Karpas-422 (cell line): ENCODE data around the gene PRRG2. TPM values are rescaled to one million over a fixed set of nuclear protein-coding genes. Genes with fewer than 3 reads are reported as not detected.

Experiments used
- DNase-seq: peaks from one replicate; pipeline ENCODE4 v3.0.0-alpha.2; 2015
- H2AFZ ChIP-seq: fragments of 200-600 bp; sonication (generic); 2 replicates; pipeline ENCODE4 v1.6.1; 2014; ENCODE audit warnings: antibody characterized with exemption, low read length, mixed read lengths
- H3K27ac ChIP-seq: fragments of 200-600 bp; sonication (generic); 2 replicates; pipeline ENCODE4 v1.5.1; 2014; ENCODE audit warnings: mild to moderate bottlenecking, low read length, moderate library complexity
- H3K27me3 ChIP-seq: fragments of 200-600 bp; sonication (generic); 2 replicates; pipeline ENCODE4 v1.6.1; 2014; ENCODE audit warnings: low read length, mixed read lengths
- H3K36me3 ChIP-seq: fragments of 200-600 bp; sonication (generic); 2 replicates; pipeline ENCODE4 v1.6.1; 2014; ENCODE audit warnings: low read length, mixed read lengths; ENCODE audit not compliant: insufficient read depth
- H3K4me1 ChIP-seq: fragments of 200-600 bp; sonication (generic); 2 replicates; pipeline ENCODE4 v1.6.1; 2014; ENCODE audit warnings: mild to moderate bottlenecking, low read length, mixed read lengths
- H3K4me2 ChIP-seq: fragments of 200-600 bp; sonication (generic); 2 replicates; pipeline ENCODE4 v1.6.1; 2014; ENCODE audit warnings: low read length, low read depth, mild to moderate bottlenecking; ENCODE audit not compliant: poor library complexity, severe bottlenecking
- H3K4me3 ChIP-seq: fragments of 200-600 bp; sonication (generic); 2 replicates; pipeline ENCODE4 v1.5.1; 2014; ENCODE audit warnings: mild to moderate bottlenecking, antibody characterized with exemption, low read length, mixed read lengths
- H3K79me2 ChIP-seq: fragments of 200-600 bp; sonication (generic); 2 replicates; pipeline ENCODE4 v1.6.1; 2014; ENCODE audit warnings: mild to moderate bottlenecking, low read length, mixed read lengths
- H3K9ac ChIP-seq: fragments of 200-600 bp; sonication (generic); 2 replicates; pipeline ENCODE4 v1.6.0; 2014; ENCODE audit warnings: low read length
- H3K9me2 ChIP-seq: fragments of 200-600 bp; sonication (generic), shearing (Covaris generic); replicated peaks from 2 replicates; pipeline ENCODE4 v1.6.0; 2014; ENCODE audit warnings: mild to moderate bottlenecking, low read length, moderate library complexity; ENCODE audit not compliant: insufficient read depth
- H3K9me3 ChIP-seq: fragments of 300-700, 200-600 bp; sonication (generic); 2 replicates; pipeline ENCODE4 v1.6.1; 2014; ENCODE audit warnings: low read length, mixed read lengths
- H4K20me1 ChIP-seq: fragments of 200-600 bp; sonication (generic); 2 replicates; pipeline ENCODE4 v1.6.1; 2014; ENCODE audit warnings: mild to moderate bottlenecking, antibody characterized with exemption, low read length, low read depth; ENCODE audit not compliant: insufficient read depth
- total RNA-seq: library from RNA; depleted of rRNA; stranded (reverse); fragments of >200 nt; shearing (Covaris generic); gene quantifications from 2 replicates; pipeline ENCODE4 v1.2.3, GENCODE V29; 2014; ENCODE audit warnings: low replicate concordance; rRNA removed

Gene PRRG2
- total RNA-seq, result 1.3 and 3.8 TPM in 2 replicates

DNA sequence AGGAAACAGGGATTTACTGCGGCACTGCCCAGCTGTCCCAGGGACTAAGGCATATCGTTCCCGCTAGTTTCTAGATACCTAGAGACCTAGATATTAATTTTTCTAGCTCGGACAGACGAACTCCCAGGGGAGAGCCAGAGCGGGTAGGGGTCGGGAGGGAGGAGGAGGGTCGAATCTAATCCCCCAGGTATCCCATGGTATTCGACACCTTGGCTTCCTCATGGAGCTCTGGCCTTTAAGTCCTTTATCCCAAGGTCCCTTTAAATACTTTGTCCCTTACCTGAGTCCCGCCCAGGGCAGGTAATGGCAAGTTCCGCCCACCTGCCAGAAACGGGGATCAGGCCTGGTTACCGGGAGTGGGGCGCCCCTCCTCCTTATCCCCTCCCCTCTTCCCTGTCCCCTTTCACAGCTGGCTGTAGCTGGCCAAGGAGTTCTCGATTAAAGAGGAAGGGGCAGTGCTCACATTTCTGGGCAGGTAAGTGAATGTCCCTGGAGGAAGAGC is at the start of gene PRRG2:
TSS of gene PRRG2 (plus strand) at position 310 of the 502 bp plus-strand sequence. CDS start 1,904 bp downstream, outside the sequence.
- Histone ChIP-seq H3K9me3 (no peaks in the 10 kb centered on the region), H3K79me2 (peaks cover 36% of the 10 kb centered on the region)

DNA sequence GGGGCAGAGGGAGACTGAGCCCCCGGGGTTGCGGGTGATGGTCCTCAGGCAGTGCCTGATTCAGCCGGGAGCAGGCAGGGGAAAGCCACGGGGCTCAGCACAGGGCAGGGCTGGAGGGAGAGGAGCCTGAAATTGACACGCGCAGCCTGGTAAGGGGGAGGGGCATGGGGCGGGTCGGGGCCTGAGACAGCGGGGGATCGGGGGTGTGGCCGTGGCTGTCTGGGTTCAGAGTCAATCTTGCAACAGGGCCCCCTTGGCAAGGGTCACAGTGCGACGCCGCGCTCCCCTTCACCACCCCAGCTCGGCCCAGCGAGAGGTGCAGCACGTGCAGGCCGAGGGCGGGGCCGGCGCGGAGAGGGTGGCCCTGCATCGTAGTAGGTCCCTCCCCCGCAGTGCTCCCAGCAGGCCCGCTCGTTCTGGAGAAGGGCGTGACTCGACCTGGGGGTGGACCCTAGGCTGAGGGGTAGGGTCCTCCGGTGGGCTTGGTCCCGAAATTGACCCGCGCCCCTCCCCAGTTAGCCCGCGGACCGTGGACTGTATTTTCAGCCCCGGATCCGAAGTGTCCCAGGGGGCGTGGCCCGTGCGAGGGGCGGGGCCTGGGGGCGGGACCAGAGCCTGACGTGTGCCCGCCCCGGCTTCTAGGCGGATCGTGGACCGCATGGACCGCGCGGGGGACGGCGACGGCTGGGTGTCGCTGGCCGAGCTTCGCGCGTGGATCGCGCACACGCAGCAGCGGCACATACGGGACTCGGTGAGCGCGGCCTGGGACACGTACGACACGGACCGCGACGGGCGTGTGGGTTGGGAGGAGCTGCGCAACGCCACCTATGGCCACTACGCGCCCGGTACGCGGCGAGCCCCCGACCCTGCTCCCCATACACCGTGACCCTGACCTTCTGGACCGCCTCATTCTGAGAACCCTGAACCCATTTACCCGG is 47.3 kb upstream of the PRRG2 start:
- Histone ChIP-seq H2AFZ (peak overlapping the region; percentile 82; the same call in 1 of the 2 replicates), H3K4me3 (peak overlapping the region; percentile 66)
- DNase-seq, result peak; percentile 95

More for the DNA sequence above, at the start of gene PRRG2:
- H3K36me3 ChIP-seq, result peaks cover 3% of the 10 kb centered on the region; the same call in 1 of the 2 replicates
- H3K4me3 ChIP-seq, result peak within 1 kb of the TSS; percentile 80
- H3K9ac ChIP-seq, result peak within 1 kb of the TSS; percentile 81
- no peaks in the 10 kb centered on the region for H3K27me3 ChIP-seq
- peak within 1 kb of the TSS; percentile 86 for H3K4me2 ChIP-seq
- H4K20me1 ChIP-seq, result no peaks in the 10 kb centered on the region
- peak within 1 kb of the TSS; percentile 98 for H2AFZ ChIP-seq
- peaks cover 20% of the 10 kb centered on the region for H3K4me1 ChIP-seq
- H3K27ac ChIP-seq, result peak within 1 kb of the TSS; percentile 27; the same call in 1 of the 2 replicates
- no peaks in the 10 kb centered on the region for H3K9me2 ChIP-seq
- no peak for DNase-seq

DNA sequence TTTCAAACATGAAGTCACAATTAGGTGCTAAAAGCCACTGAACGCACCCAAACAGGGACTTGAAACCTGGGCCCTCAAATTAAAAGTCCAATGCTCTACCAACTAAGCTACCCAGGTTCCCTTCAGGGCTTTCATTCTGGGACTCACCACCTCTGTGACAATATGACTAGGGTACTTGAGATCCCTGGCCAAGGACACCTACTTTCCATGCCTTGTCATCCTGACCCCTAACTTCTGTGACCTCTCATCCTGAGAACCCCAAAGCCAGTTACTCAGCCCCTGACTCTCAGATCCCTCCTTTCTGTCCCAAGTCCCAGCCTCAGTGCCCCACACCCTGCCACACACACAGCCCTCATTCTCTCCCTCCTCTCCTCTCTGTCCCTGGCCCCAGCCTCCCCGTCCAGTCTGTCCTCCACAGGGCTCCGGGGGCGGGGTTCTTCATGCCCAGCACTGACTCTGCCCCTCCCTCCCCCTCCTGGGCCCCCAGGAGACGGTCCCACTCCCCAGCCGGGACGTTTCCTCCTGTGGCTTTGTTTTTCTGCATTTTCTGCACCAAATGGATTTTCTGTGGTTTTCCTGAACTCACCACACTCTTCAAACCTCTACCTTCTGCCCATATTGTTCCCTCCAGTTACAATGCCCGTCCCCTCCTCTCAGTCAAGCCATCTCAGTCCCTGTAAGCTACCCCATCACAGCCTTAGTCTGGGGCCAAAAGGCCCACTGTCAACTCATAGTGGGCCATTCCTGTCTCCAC is 46.3 kb upstream of the PRRG2 start:
- H3K79me2 ChIP-seq, result no peaks in the 10 kb centered on the region
- H3K9ac ChIP-seq, result peak overlapping the region; percentile 53; the same call in 1 of the 2 replicates
- H3K36me3 ChIP-seq, result no peaks in the 10 kb centered on the region
- H3K4me1 ChIP-seq, result peaks cover 31% of the 10 kb centered on the region
- DNase-seq, result no peak
- H3K9me2 ChIP-seq, result no peaks in the 10 kb centered on the region
- no peaks in the 10 kb centered on the region for H3K27me3 ChIP-seq
- no peaks in the 10 kb centered on the region for H3K9me3 ChIP-seq
- no peak overlapping the region for H2AFZ ChIP-seq
- H3K4me2 ChIP-seq, result peak overlapping the region; percentile 81
- peak overlapping the region; percentile 66 for H3K4me3 ChIP-seq
- H4K20me1 ChIP-seq, result no peaks in the 10 kb centered on the region
- no peak overlapping the region for H3K27ac ChIP-seq

More for the DNA sequence above, 47.3 kb upstream of the PRRG2 start:
- no peaks in the 10 kb centered on the region for H4K20me1 ChIP-seq
- no peak overlapping the region for H3K27ac ChIP-seq
- H3K9me3 ChIP-seq, result no peaks in the 10 kb centered on the region
- H3K79me2 ChIP-seq, result no peaks in the 10 kb centered on the region
- peak overlapping the region; percentile 81 for H3K4me2 ChIP-seq
- no peaks in the 10 kb centered on the region for H3K27me3 ChIP-seq
- peaks cover 31% of the 10 kb centered on the region for H3K4me1 ChIP-seq
- no peaks in the 10 kb centered on the region for H3K9me2 ChIP-seq
- peak overlapping the region; percentile 53 for H3K9ac ChIP-seq
- no peaks in the 10 kb centered on the region for H3K36me3 ChIP-seq

DNA sequence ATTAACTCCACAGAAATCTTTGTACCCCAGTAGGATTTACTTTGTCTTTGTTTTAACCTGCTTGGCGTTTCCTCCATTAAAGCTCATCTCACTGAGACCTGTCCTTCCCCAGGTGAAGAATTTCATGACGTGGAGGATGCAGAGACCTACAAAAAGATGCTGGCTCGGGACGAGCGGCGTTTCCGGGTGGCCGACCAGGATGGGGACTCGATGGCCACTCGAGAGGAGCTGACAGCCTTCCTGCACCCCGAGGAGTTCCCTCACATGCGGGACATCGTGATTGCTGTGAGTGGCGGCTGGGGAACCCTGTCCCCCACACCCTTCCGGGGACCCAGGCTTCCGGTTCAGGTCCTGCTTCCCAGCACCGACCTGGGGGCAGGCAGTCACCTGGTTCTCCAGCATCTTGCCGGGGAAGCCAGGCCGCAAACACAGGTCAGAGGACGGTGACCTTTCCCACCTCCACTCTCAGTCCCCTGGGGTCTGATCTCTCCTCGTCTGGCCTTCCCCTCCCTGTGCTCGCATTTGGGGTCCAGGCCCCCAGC is 44.1 kb upstream of the PRRG2 start:
- peak; percentile 34 for DNase-seq
- no peak overlapping the region for H3K27ac ChIP-seq
- no peaks in the 10 kb centered on the region for H3K9me3 ChIP-seq
- no peaks in the 10 kb centered on the region for H3K9me2 ChIP-seq
- H2AFZ ChIP-seq, result no peak overlapping the region
- no peak overlapping the region for H3K4me2 ChIP-seq
- no peaks in the 10 kb centered on the region for H3K27me3 ChIP-seq
- no peaks in the 10 kb centered on the region for H3K36me3 ChIP-seq
- H4K20me1 ChIP-seq, result no peaks in the 10 kb centered on the region
- H3K4me1 ChIP-seq, result peaks cover 31% of the 10 kb centered on the region
- no peaks in the 10 kb centered on the region for H3K79me2 ChIP-seq
- H3K9ac ChIP-seq, result no peak overlapping the region
- no peak overlapping the region for H3K4me3 ChIP-seq

DNA sequence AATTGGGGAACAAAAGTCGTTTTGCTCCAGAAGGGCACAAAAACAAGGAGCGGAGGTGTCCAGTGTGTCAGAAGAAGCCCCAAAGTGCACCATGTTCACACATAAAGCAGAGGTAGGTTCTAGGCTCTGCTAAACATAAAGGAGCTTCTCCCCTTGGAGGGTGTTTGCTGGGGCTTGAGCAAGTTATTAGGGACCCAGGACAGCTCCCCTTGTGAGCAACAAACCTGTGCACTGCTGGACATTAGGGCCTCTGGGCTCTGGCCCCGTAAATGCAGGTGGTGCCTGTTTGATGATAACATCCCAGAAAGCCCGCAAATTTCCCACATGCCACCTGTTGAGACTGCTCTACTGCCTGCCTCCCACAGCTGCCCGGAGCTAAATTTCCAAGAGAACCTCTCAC is 42.5 kb upstream of the PRRG2 start:
- Histone ChIP-seq H3K79me2 (no peaks in the 10 kb centered on the region), H3K9me3 (no peaks in the 10 kb centered on the region), H3K4me2 (no peak overlapping the region), H3K9ac (no peak overlapping the region), H3K4me1 (peaks cover 25% of the 10 kb centered on the region), H4K20me1 (no peaks in the 10 kb centered on the region), H3K36me3 (no peaks in the 10 kb centered on the region), H3K4me3 (no peak overlapping the region), H3K27ac (no peak overlapping the region), H2AFZ (no peak overlapping the region), H3K27me3 (no peaks in the 10 kb centered on the region), H3K9me2 (no peaks in the 10 kb centered on the region)
- no peak for DNase-seq

DNA sequence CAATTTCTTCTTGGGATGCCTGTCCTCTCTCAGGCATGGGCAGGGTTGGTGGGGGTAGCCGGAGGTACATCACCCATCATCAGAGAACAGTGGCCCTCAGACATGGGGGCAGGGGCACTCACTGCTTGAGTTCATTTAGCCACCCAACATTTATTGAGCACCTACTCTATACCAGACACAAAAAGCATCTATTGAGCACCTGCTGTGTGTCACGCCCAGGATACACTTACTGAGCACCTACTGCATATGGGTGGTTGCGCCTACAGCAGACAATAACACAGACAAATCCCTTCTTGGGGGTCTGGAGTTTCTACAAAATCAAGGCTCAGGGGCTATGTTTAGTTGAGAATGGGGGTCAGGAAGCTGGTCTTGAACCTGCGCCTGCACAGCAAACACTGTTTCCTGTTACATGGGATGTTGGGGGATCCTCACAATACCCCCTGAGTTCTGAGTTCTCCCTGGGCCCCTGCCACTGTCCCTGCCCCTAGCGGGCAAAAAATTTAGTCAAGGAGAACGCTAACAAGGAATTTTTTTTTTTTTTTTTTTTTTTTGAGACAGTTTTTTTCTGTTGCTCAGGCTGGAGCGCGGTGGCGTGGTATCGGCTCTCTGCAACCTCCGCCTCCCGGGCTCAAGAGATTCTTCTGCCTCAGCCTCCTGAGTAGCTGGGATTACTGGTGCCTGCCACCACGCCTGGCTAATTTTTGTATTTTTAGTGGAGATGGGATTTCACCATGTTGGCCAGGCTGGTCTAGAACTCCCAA is 41.7 kb upstream of the PRRG2 start:
- H3K4me3 ChIP-seq, result no peak overlapping the region
- H3K4me2 ChIP-seq, result no peak overlapping the region
- H3K27ac ChIP-seq, result no peak overlapping the region
- peaks cover 17% of the 10 kb centered on the region for H3K4me1 ChIP-seq
- no peak overlapping the region for H3K9ac ChIP-seq
- H3K9me3 ChIP-seq, result no peaks in the 10 kb centered on the region
- H4K20me1 ChIP-seq, result no peaks in the 10 kb centered on the region
- no peak overlapping the region for H2AFZ ChIP-seq
- no peaks in the 10 kb centered on the region for H3K27me3 ChIP-seq
- DNase-seq, result peak; percentile 40
- no peaks in the 10 kb centered on the region for H3K9me2 ChIP-seq
- H3K36me3 ChIP-seq, result no peaks in the 10 kb centered on the region
- H3K79me2 ChIP-seq, result no peaks in the 10 kb centered on the region

DNA sequence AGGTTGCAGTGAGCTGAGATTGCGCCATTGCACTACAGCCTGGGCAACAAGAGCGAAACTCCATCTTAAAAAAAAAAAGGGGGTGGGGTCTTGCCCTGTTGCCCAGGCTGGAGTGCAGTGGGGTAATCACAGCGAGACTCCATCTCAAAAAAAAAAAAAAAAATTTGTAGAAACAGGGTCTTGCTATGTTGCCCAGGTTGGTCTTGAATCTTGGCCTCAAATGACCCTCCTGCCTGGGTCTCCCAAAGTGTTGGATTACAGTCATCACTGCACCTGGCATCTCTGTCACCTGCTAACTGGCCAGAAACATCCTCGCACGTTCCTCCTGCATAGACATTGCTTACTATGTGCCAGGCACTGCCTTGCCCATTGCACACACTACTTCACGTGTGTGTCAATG is 39.2 kb upstream of the PRRG2 start:
- Histone ChIP-seq H3K9me2 (no peaks in the 10 kb centered on the region), H2AFZ (no peak overlapping the region), H3K4me3 (no peak overlapping the region), H3K9me3 (no peaks in the 10 kb centered on the region), H3K27me3 (no peaks in the 10 kb centered on the region), H3K4me2 (no peak overlapping the region), H3K27ac (no peak overlapping the region), H3K9ac (no peak overlapping the region), H3K36me3 (no peaks in the 10 kb centered on the region), H4K20me1 (no peaks in the 10 kb centered on the region), H3K79me2 (no peaks in the 10 kb centered on the region), H3K4me1 (peaks cover 18% of the 10 kb centered on the region)
- DNase-seq, result no peak
